CD1c-positive myeloid dendritic cell (primary cell): ENCODE measurements around the gene PCSK6.

ENCODE experiments used
- DNase-seq: peaks from one replicate; pipeline ENCODE4 v3.0.0-alpha.2; 2016; ENCODE audit errors: extremely low spot score

Gene PCSK6

DNA sequence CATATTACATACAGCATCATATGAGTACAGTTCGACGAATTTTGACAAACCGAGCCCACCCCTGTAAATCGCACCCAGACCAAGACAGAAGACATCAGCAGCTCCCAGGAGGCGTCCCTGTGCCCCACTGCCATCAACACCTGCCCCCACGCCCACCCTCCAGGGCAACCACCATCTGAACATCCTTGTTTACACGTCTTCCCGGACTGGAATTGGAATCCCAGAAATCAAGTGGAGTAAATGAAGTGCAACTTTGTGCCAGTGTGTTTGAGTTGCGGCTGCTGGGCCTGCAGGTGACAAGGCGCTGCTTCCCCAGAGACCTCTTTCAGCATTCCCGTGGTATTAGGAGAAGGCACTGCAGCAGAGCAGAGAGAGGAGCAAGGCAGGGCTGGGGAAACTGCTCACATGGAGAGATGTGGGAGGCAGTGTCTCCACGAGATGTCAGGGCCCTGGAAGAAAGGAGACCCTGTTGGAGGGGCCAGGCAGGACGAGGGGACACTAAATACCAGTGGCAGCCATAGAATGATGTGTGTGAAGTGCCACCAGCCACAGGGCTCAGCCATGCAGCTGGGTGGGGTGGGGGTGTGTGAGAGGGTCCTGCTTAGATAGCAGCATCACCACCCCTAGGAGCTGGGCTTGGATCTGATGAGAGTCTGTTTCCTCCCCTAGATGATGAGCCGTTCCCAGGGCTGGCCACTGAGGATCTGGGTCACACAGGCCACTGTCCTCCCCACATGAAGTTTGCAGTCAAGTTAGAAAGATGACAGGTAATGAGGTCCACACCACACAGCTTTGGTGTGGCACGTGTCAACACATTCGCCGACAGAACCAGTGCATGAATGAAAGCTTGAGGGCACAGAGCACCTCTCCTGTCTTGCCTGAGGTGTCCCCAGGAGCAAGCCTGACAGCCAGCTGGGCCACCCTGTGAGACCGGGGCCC, 33.4 kb upstream of the PCSK6 start:
- no peak for DNase-seq

DNA sequence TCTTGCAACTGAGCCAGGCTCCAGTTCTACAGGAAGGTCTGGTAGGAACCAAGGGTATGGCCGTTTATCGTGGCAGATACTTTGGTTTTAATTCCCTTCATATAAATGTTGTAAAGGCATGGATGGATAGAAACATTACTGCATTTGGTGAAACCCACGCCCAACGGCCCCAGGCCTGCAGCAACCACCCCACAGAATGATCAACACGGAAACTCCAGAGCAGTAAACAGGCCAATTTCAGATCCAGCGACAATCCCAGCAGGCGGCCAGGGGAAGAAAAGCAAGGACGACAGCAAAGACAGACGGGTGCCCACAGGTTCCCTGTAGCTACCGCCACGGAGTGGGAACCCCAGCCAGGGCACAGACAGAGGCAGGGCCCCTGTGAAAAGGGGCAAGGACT, 32.6 kb upstream of the PCSK6 start:
- no peak for DNase-seq

DNA sequence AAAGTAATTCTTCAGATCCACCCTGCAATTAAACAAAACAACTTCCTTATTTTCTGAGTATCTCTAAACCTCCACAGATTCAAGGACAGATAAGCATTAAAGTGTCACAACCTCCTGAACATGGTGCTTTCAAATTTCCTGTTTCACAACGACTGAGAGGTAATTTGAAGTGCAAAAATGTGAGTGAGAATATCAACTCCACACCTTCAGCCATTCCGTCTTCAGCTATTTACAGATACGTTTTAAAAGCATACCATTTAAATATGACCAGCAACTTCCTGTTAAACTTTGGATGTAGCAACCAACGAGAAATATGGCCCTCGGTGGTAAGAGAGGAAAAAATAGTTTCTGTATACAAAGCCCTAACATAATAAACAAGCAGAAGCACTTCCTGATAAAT, 32.1 kb upstream of the PCSK6 start:
- peak; percentile 5 for DNase-seq

- DNase-seq: no peak
Measured at GRCh38 chr15:101521069-101521468, 31.6 kb upstream of the PCSK6 start.

DNA sequence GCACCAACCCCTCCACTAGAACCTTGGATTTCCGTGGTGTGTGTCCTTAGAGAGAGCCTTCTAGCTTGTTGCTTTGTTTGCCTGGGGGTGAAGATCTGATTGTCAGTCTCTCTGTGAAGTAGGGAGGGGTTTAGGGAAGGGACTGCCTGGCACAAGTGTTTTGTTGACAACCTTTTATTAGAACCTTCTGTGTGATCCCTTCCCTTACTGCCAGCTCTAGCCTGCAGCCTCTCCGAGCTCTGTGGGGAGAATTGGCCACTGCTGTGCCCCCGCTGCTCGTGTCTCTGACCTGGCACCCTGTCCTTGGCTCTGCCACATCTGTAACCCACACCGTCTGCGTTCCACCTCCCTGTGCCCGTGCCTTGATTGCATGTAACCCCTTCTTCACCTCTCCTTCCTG, 30.9 kb upstream of the PCSK6 start:
- DNase-seq: no peak

DNA sequence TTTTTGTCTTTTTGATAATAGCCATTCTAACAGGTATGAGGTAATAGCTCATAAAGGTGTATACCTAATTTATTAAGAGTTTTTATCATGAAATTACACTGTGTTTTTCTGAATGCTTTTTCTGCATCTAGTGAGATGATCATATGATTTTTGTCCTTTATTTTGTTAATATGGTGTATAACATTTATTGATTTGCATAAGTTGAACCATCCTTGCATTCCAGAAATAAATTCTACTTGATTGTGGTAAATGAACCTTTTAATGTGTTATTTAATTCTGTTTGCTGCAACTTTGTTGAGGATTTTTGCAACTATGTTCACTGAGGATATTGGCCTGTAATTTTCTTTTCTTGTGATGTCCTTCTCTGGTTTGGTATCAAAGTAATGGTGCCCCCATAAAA, 28.0 kb upstream of the PCSK6 start:
- DNase-seq: no peak

GRCh38 chr15:101514318-101514717, 24.8 kb upstream of the PCSK6 start:
- no peak for DNase-seq

DNA sequence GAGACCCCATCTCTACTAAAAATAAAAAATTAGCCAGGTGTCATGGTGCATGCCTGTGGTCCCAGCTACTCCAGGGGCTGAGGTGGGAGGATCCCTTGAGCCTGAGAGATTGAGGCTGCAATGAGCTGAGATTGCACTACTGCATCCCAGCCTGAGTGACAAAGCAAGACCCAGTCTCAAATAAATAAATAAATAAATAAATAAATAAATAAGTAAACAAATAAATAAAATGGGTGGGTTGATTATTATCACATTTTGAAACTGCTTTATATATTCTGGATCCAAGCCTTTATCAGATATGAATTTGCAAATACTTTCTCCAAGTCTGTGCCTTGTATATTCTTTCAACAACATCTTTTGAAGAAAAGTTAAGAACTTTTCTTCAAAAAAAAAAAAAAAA, 22.2 kb upstream of the PCSK6 start:
- no peak for DNase-seq

DNA sequence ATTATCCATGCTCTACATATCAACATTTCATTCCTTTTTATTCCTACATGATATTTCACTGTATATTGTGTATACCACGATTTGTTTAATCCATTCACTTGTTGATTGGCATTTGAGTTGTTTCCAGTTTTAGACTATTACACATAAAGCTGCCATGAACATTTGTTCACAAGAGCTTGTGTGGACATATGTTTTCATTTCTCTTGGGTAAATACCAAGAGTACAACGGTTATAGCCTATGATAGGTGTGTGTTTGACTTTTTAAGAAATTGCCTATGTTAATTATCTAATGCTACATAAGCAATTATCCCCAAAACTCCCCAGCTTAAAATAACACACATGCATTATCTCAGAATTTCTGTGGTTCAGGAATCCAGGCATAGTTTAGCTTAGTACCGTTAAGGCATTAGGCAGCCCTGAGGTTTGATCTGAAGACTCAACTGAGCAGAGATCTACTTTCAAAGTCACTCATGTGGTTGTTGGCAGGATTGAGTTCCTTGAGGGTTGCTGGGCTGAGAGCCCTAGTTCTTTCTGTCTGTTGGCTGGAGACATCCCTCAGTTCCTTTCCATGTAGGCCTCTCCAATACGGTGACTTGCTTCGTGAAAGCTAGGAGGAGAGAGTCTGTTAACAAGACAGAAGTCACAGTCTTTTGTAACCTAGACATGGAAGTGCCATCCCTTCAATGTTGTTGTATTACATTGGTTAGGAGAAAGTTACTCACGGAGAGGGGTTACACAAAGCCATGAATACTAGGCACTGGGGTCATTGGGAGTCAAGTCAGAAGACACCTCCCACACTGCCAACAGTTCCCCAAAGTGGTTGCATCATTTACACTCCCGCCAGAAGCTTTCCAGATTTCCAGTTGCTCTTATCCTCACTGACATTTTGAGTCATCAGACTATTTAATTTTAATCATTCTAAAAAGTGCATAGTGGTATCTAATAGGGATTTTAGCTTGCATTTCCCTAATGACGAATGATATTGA, 21.0 kb upstream of the PCSK6 start:
- peak; percentile 58 for DNase-seq

- no peak for DNase-seq
Measured at GRCh38 chr15:101509279-101509678, 19.8 kb upstream of the PCSK6 start.

- no peak for DNase-seq
Measured at GRCh38 chr15:101506491-101506890, 17.0 kb upstream of the PCSK6 start.

- no peak for DNase-seq
Measured at GRCh38 chr15:101505610-101506337, 16.3 kb upstream of the PCSK6 start.

DNA sequence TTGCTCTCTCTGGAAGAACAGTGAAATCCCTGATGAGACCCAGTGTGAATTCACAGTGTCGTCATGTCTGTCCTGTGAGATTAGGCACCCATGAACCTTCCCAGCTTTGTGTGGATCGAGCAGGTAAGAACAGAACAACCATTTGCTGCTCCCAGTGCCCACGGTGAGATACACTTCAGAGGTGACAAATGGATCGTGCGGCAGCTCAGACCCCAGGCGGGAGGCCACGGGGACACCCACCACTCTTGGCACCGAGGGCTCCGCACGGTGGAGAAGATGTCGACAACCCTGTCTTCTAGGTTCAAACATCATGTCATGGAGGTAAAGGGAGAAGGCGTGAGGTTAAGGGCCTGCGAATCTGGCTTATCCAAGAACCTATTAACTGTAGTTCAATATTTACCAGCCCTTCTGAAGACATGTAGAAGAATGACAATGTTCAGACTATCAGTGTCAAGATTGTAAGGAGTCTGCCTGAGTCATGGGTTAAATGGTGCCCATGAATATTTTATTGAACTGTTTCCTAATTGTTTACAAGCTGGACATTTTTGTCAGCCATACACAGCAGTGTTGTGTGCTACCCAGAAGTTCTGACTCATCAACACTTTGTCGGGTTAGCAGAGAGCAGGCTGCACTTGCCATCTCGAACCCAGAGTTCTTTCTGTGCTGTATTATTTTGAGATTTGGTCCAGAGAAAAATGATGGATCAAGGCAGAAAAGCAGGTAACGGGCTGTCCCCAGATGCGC, 15.5 kb upstream of the PCSK6 start:
- no peak for DNase-seq

DNA sequence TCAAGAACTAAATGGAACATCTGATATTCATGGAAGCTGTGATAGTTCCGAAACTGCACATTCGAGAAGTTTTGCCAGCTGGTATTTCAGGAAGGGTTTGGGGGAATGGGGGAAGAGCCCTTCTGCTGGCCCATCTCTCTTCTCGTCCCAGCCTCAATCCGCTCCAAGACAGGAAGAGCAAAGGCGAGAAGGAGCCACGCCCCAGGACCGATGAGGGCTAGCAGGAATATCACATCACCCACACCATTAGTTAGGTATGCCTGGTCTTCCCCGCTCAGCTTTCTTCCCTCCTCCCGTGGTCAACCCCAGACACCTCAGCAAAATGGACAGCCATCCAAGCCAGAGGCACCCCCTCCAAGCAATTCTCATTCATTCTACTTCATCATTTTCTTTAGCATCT, 14.9 kb upstream of the PCSK6 start:
- DNase-seq: no peak

GRCh38 chr15:101503296-101503599, 13.7 kb upstream of the PCSK6 start:
- DNase-seq: no peak

DNA sequence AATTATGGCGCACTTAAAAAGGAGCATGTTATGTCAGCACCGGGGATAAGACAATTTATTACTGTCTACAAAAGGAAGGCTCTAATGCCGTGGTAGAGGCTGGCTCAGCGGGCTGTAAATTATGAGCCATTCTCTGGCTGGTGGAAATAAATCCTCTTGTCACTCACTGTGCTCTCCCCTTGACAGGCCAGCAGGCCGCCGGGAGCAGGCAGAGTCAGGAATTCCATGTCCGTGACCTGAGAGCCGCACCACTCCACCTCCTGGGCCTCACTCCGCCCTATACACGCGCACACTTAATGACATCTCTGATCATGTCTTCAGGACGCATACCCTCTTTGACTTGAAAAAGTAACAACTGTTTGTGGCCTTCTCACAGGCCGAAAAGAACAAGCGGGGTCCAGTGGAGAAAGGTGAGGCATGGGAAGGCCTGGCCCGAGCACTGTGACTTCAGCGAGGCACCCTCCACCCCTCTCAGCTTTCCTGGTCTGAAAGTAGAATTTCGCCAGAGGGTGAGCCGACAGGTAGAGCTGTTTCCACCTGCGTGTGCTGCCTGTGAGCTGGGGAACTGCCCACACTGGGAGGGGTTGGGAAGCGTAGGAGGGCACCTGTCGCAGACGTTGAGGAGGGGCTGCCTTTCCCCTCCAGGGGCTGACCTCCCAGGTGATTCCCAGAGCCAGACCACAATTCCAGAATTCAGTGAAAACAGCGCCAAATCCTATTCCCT, 13.2 kb upstream of the PCSK6 start:
- no peak for DNase-seq

DNA sequence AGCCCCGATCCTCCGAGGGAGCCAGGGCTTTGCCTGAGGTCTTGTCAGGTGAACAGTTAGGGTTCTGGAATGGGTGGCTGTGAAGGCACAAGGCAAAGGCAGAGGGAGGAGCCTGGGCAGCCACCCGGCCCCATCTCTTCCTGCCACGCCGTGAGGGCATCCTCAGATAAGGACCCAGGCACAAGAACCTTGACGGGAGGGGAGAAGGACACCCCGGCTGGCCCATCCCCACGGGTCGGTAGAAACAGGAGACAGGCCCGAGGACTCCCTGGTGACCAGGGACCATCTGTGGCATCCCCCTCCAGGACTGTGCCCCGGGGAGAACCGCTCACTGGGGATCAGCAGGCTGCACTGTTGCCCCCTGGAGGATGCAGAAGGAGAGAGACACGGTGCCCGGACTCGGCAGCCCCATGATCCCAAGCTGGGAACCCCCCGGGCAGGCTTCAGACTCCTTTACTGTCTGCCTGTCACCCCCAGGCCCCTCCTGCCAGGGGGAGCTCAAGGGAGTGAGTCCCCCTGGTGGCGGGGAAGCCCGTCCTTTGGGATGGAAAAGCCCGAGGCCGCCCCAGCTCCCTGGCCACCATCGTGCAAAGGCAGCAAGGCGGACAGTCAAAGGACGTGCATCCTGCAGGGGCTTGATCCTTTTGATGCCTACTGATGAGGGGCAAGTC, 12.3 kb upstream of the PCSK6 start:
- DNase-seq: peak; percentile 29

DNA sequence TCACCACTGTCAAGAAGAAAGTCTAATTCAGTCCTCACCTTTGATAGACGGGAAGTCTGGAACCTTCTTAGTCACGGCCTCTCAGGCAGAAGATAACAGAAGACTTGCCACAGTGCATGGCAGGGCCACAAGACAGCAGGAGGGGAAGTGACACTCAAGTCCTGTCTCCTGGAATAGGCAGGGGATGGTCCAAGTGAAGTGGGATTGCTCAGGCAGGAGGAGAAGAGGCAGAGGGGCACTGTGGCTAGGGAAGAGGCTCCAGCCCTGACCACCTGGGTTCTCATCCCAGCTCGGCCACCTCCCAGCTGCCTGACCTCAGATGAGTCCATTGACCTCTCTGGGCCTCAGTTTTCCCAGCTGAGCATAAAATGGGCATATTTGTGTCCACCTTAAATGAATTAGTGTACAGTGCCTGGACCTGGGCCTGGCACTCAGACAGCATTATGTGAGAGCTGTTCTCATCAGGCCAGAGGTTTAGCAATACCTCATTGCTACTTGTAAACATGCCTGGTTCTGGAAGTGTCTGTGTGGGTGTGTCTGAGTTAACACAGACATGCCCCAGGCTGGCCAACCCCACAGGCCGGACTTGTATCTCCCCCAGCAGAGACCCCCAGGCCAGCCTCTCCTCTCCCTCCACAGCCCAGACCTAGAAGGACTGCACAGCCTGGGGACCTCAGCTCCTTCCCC, 11.5 kb upstream of the PCSK6 start:
- no peak for DNase-seq

- peak; percentile 24 for DNase-seq
Measured at GRCh38 chr15:101499863-101500713, 10.6 kb upstream of the PCSK6 start.
